AG04450 (cell line): ENCODE results near the gene CHST11. TPM values are rescaled to one million over a fixed set of nuclear protein-coding genes. Genes with fewer than 3 reads are reported as not detected.

ENCODE experiments used
- CTCF ChIA-PET: fragments of 300-600, 350-600 bp; formaldehyde crosslinking; extraction: SDS; loops from one replicate; lab custom pipeline; 2022; ENCODE audit warnings: antibody characterized with exemption, inconsistent platforms; lab: Charles Lee
- POLR2A ChIA-PET: fragments of 350-600 bp; formaldehyde crosslinking; extraction: SDS; loops from one replicate; lab custom pipeline; 2021; ENCODE audit warnings: antibody characterized with exemption, inconsistent platforms; lab: Yijun Ruan, JAX
- DNase-seq: peaks from one replicate; pipeline ENCODE4 v3.0.0-alpha.2; 2011; ENCODE audit warnings: low read depth, low spot score
- H3K27ac ChIP-seq: one replicate; pipeline ENCODE4 v1.5.1; 2012; ENCODE audit warnings: low read depth, low read length, control low read depth
- H3K27me3 ChIP-seq: one replicate; pipeline ENCODE4 v1.6.0; 2012; ENCODE audit warnings: low read length; ENCODE audit not compliant: control insufficient read depth, insufficient read depth
- H3K4me3 ChIP-seq: 2 replicates; pipeline ENCODE4 v1.5.1; 2011; ENCODE audit warnings: mild to moderate bottlenecking, low read depth, low read length, control low read depth
- H3K9me3 ChIP-seq: 2 replicates; pipeline ENCODE4 v1.5.1; 2012; ENCODE audit warnings: low read length; ENCODE audit not compliant: control insufficient read depth, insufficient read depth
- CTCF ChIP-seq: IDR thresholded peaks from 2 replicates; pipeline ENCODE4 v1.5.1; 2011; ENCODE audit warnings: low read depth, low read length, control low read depth, inconsistent platforms
- polyA plus RNA-seq: library from polyadenylated mRNA; depleted of rRNA; stranded (reverse); fragments of >200 nt; gene quantifications from 2 replicates; pipeline ENCODE4 v1.2.3, GENCODE V29; 2011

Gene CHST11
- polyA plus RNA-seq, 1 experiment: 2.7 TPM

- peaks cover 16% of the 10 kb centered on the region for H3K27me3 ChIP-seq
- CTCF ChIA-PET: interaction anchor here (0.8 to 1.3 kb wide), 2 partner anchors 54 to 443 kb away, joined by 3 read pairs; no protein-coding TSS in a partner anchor
These were observed 21.6 kb upstream of the CHST11 start for GRCh38 chr12:104435175-104435574.

GRCh38 chr12:104435765-104436164 lies 21.0 kb upstream of the CHST11 start:
- Histone ChIP-seq H3K27ac (no peak overlapping the region), H3K4me3 (no peak overlapping the region), H3K9me3 (no peaks in the 10 kb centered on the region), H3K27me3 (peaks cover 18% of the 10 kb centered on the region)
- TF ChIP-seq CTCF: no peak
- DNase-seq: no peak
- ChIA-PET POLR2A (no interaction called here), CTCF (interaction anchor here (0.8 to 1.3 kb wide), 2 partner anchors 54 to 442 kb away, joined by 3 read pairs; no protein-coding TSS in a partner anchor)

More at GRCh38 chr12:104435175-104435574, 21.6 kb upstream of the CHST11 start:
- Histone ChIP-seq H3K4me3 (no peak overlapping the region), H3K9me3 (no peaks in the 10 kb centered on the region), H3K27ac (no peak overlapping the region)
- TF ChIP-seq CTCF: no peak
- POLR2A ChIA-PET: no interaction called here
- DNase-seq: no peak

- POLR2A ChIA-PET: no interaction called here
- H3K27ac ChIP-seq: no peak overlapping the region
- peaks cover 24% of the 10 kb centered on the region for H3K27me3 ChIP-seq
- TF ChIP-seq CTCF: no peak
- H3K4me3 ChIP-seq: no peak overlapping the region
- DNase-seq: no peak
- H3K9me3 ChIP-seq: no peaks in the 10 kb centered on the region
- CTCF ChIA-PET: interaction anchor here (1.0 kb wide), 1 partner anchor 440 kb away, joined by 3 read pairs; no protein-coding TSS in a partner anchor
These were observed 20.0 kb upstream of the CHST11 start for GRCh38 chr12:104436790-104437189.

GRCh38 chr12:104438134-104438533 lies 18.6 kb upstream of the CHST11 start:
- ChIA-PET CTCF (interaction anchor here (1.2 kb wide), 1 partner anchor 352 kb away, joined by 3 read pairs; no protein-coding TSS in a partner anchor), POLR2A (no interaction called here)
- Histone ChIP-seq H3K27me3 (peaks cover 30% of the 10 kb centered on the region), H3K9me3 (no peaks in the 10 kb centered on the region), H3K27ac (no peak overlapping the region), H3K4me3 (no peak overlapping the region)
- no peak for DNase-seq
- TF ChIP-seq CTCF: no peak

GRCh38 chr12:104439137-104439536 lies 17.6 kb upstream of the CHST11 start:
- ChIA-PET CTCF (no interaction called here), POLR2A (no interaction called here)
- DNase-seq: no peak
- Histone ChIP-seq H3K4me3 (no peak overlapping the region), H3K27me3 (peaks cover 35% of the 10 kb centered on the region), H3K27ac (no peak overlapping the region), H3K9me3 (no peaks in the 10 kb centered on the region)
- no peak for TF ChIP-seq CTCF
